ENCODE results near the gene COL4A1.

COL4A1 gene

GRCh38 chr13:110291286-110291685 lies 15.7 kb downstream of the COL4A1 start:
- no peak for DNase-seq

- DNase-seq: no peak
These were observed 16.1 kb downstream of the COL4A1 start for GRCh38 chr13:110290826-110291225.

- no peak for DNase-seq
These were observed 16.8 kb downstream of the COL4A1 start for GRCh38 chr13:110290153-110290552.

DNA sequence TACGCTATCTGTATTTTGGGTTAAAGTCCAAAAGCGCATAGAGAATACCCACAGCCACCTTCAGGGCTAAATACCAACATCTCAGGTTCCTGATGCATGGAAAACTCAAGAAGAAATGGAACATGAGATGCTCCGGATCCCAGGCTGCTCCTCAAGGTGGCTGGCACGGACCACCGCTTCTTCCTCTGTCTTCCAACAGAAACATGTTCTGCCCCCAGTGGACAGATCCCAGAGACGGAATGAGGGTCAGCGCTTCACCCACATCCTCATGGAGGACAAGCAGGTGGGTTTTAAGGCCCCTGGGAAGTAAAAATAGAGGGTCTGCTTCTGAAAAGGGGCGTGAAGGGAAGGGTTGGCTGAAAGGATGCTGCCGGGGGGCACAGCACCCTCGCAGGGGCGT lies 17.3 kb downstream of the COL4A1 start:
- no peak for DNase-seq

- DNase-seq: no peak
These were observed 17.8 kb downstream of the COL4A1 start for GRCh38 chr13:110289174-110289573.

DNA sequence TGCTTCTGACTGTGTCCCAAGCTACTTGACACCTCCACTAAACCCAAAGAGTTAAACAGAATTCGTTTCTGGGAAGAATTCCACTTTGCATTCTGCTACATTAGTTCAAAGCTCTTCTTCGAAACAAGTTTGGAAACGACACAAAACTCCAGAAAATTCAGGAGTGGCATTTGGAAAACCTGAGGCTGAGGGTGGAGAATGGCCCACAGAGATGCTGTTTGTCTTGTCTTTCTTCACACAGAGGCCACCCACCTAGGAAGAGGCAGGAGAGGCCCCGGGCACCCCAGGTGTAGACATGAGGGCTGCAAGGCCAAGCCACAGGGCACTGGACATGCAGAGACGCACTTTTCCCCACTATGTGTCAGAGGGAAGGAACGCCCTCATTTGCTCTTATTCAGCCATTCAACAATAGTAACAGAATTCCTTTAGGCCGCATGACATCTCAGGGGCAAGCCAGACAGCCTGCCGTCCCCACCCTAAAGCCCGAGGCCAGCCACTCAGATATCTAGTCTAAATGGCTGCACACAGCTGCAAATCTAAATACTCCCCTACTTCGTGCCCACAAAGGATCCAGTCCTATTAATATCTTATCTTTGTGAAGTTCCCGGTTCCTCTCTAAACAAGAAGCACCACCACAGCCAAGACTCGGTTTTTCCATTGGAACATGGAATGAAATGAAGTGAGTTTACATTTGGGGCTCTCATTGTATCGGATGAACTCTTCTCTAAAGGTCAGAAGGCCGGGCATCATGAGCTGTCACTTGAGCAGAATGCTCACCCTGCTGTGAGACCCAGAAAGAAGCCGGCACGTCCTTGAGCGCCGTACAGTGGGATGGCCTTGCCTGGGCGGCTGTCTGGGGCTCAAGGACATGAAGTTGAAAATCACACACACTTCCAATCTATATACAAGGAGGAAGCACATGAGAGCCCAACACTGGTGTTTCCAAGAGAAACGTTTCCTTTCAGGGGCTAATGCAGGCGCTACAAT lies 19.8 kb downstream of the COL4A1 start:
- DNase-seq: no peak

DNA sequence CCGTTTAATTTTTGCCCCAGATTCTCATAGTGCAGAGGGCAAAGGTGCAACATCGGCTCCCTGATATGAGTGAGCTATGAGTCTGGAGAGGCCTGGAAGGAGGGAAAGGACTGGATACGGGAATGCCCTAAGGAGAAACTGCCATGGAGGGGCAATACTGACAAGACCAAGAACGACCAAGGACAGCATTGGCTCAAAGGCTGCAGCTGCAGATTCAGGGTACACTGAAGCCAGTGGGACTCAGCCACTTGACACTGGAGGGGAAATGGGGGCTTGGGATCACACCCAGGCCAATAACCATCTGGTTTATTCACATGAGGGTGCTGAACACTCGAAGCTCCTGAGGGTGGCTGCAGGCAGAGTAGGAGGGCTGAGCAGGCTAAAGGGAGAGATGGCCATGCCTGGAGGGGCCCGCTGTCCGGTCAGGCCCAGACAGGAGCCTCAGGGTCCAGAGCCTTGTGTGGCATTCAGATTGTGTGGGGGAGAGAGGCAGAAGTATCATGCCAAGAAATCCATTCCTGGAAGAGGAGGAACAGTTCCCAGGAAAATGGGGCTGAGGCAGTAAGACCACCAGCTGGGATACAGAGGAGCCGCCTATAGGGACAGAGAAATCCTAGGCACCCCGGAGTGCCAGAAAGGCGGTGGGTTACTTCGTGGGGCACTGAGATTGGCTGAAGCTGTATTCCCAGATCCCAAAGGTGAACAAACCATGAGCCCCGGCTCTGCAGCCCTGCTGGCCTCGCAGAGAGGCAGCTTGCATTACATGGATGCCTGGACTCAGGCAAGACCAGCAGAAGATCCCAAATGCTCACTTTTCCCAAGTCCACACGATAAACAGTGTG lies 20.7 kb downstream of the COL4A1 start:
- DNase-seq: no peak

DNA sequence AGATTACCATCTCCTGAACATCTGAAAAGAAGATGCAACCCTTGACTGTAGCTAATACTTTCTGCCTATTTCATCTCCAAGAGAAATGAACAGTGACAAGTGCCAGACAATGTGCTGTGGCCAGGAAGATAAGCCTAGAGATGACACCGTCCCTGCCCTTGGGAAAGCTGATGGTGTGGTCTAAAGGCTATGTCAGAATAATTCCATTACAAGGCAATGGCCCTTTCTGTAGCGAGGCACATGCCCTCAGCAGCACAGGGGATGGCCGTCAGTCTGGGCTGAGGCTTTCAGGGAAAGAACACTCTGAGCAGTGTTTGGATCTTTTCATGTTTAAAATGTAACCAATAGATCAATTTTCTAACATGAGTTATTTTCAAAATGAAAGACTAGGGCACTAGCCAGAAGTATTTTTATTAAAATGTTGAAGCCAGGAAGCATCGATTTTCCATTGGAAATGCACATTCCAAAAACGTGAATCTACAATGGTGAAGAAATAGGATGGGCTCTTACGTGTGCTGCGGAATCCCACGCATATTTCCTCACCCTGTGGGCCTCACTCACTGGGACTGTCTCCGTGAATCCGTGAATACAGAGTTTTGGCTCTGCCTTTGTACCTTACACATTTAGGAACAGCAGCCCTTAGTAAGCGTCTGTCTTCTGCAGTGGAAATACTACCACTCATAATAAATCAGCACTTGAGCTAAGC lies 22.0 kb downstream of the COL4A1 start:
- DNase-seq: no peak

DNA sequence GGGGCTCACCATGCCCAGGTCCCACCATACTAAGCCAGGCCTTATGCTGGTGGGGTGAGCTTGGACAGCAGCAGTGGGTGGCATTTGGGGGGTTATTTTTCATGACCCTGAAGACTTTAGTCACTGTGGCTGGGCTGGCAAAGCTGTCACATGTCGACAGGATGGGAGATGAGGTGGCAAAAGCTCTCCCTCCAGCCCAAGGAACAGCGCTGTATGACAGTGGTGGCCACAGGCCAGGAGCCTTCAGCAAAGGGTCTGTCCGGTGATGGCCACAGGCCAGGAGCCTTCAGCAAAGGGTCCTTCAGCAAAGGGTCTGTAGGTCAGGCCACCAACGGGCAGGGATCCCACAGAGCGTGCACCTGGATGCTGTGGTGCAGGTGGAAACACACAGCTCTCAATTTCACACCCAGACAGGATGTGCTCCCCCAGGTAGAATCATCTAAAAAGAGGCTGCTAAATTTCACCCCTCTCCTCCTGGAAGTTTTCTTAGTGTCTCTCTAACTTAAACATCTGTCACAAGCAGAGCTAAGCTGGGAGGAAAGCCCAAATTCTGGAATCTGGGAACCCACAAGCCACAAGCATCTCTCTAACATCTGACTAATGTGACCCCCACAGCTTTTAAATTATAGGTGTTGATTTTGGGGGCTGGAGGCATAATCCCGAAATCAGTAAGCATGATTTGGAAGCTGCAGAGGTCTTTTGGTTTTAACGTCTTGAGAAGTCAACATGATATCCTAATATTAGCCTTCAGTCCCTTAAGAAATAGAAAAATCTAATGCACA lies 23.0 kb downstream of the COL4A1 start:
- DNase-seq: no peak

DNA sequence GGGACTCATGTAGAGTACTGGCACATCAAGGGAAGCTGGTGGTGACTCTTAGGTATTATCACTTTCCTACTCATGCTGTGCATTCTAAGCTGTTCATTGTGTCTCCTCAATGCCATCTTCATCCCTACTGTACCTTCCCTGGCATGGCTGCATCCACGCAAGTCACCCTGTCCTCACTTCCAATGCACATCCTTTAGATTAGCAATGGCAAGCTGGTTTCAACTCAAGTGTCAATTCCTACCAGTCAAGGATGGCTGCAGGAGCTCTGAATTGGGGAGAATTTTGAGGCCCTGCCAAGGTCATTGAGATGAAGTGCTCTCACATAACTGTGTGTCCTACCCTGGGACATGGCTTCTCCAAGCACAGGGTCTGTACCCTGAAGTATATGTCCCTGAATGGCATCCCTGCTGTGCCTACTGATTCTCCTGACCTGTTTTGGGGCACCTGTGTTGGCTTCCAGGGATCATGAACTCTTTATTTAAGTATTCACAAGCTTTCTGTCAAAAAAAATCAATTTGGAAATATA lies 24.6 kb downstream of the COL4A1 start:
- DNase-seq: no peak

GRCh38 chr13:110281736-110282135 lies 25.2 kb downstream of the COL4A1 start:
- no peak for DNase-seq

DNA sequence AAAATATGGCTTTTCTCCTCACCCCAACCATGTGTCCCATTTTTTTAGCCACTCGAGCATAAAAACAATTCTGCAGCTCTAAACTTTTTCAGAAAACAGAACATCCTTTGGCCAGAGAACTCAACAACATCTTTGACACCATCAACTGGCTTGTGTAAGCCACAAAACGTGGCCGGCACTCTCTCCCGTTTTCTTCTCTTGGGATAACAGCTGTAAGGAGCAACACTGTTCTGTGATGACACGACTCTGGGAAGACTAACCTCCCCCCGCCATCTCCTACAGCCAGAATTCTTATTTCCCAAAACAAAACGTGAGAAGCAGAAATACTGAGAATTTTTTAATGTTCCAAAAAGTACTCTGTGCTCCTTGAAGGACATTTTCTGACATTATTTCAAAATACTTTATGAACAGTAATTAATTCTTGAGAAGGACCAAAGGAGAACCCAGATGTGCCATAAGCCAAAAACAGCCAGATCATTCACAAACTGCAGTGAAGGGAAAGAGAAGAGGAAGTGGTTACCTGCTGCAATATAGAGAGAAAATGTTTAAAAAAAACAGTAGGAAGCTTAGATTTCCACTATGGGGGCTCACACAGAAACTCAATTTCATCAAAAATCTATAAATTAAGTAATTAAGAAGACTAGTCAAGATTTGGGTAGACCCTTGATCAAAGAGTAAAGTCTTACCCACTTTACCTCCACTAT lies 25.8 kb downstream of the COL4A1 start:
- no peak for DNase-seq

- no peak for DNase-seq
These were observed 26.6 kb downstream of the COL4A1 start for GRCh38 chr13:110280231-110280813.

- no peak for DNase-seq
These were observed 27.3 kb downstream of the COL4A1 start for GRCh38 chr13:110279684-110280083.

GRCh38 chr13:110278859-110279258 lies 28.1 kb downstream of the COL4A1 start:
- DNase-seq: no peak

GRCh38 chr13:110277357-110277975 lies 29.5 kb downstream of the COL4A1 start:
- DNase-seq: no peak

DNA sequence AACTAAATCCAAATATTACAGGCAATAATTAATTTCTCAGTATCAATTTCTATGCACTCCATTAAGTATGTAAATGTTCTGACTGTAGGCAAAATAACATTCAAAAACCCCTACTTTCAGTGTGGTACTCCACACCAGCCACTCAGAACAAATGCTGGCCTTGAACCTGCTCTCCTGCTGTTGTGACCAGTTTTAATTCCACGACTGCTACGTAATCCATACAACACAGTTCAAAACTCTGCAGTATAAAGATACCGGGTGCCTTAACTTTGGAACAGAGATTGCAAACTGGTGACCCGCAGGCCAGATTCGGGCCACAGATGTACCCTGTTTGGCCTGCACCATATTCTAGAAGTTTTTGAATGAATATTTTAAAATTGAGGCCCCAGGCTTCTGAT lies 30.4 kb downstream of the COL4A1 start:
- no peak for DNase-seq

DNA sequence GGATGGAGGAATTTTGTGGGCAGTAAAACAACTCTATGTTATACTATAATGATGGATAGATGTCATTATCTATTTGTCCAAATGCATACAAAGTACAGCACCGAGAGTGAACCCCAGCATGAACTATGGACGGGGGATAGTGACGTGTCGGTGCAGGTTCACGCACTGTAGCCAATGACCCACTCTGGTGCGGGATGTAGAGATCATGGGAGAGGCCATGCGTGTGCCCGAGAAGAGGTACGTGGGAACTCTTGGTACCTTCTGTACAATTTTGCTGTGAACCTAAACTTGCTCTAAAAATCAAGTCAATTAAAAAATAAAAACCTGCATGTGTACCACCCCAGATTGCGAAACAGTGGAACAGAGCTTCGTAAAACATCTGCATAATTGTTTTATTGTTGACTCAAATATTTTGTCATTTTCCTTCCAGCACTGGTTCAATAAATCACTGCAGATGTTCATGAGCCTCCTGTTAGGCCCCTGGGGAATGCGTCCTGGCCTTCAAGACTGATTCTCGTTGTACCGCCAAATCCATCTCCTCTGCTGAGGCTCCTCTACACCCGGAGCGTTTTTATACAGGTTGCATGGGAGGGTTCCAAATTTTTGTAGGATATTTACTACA lies 30.9 kb downstream of the COL4A1 start:
- no peak for DNase-seq

GRCh38 chr13:110274687-110275086 lies 32.3 kb downstream of the COL4A1 start:
- no peak for DNase-seq

GRCh38 chr13:110273254-110273653 lies 33.7 kb downstream of the COL4A1 start:
- no peak for DNase-seq
